Breast epithelium (tissue), 3 donors: ENCODE data around the gene HMCN2.

Experiments
- POLR2A ChIP-seq: fragments of 450-650 bp; IDR thresholded peaks from one replicate; pipeline ENCODE4 v1.6.1; 2016; ENCODE audit warnings: antibody characterized with exemption, mild to moderate bottlenecking, moderate library complexity
- TF ChIP-seq, protein P1 (sequence below), 3 donors: fragments of 450-650 bp; IDR thresholded peaks; one replicate each; pipeline ENCODE4 v1.5.1; 2016 to 2017; ENCODE audit warnings: antibody characterized with exemption in 3 of 3, mild to moderate bottlenecking in 3 of 3, moderate library complexity in 3 of 3

DNA sequence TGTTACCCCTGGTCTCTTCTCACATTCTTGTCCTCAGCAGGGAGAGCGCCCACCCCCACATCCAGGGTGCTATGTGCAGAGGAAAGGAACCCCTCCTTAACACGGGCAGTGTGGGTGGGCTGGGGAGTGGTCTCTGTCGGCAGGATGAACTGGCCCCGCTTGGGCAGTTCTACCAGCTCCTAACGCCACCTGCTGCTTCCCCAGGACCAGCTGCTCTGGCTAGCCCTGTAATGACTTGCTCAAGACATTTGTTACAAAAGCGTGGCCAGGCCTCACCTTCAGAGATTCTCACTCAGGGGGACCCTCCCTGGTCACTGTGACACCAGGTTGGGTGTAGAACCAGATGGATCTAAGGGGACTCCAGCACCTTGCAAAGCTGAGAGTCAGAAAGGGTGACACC is 82.4 kb downstream of the HMCN2 start:
- TF ChIP-seq, protein P1, sequence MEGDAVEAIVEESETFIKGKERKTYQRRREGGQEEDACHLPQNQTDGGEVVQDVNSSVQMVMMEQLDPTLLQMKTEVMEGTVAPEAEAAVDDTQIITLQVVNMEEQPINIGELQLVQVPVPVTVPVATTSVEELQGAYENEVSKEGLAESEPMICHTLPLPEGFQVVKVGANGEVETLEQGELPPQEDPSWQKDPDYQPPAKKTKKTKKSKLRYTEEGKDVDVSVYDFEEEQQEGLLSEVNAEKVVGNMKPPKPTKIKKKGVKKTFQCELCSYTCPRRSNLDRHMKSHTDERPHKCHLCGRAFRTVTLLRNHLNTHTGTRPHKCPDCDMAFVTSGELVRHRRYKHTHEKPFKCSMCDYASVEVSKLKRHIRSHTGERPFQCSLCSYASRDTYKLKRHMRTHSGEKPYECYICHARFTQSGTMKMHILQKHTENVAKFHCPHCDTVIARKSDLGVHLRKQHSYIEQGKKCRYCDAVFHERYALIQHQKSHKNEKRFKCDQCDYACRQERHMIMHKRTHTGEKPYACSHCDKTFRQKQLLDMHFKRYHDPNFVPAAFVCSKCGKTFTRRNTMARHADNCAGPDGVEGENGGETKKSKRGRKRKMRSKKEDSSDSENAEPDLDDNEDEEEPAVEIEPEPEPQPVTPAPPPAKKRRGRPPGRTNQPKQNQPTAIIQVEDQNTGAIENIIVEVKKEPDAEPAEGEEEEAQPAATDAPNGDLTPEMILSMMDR (IDR thresholded peaks at IDR 0.05), result no peak
- no peak for TF ChIP-seq POLR2A
